Activated naive CD4-positive, alpha-beta T cell treated with anti-CD3 and anti-CD28 coated beads, Interleukin-2, amount 50 U/mL, for 24 hours (primary cell): ENCODE measurements around the gene MRPL41.
"Not testable (repeated sequence)": the region's sequence is repeated elsewhere in the genome, so short reads cannot be mapped to it uniquely, and the experiment has no call there.

ENCODE experiments used
- H3K27ac Mint-ChIP-seq: one replicate; pipeline ENCODE4 v1.8.0; 2021; ENCODE audit warnings: mild to moderate bottlenecking, mixed read lengths
- H3K27me3 Mint-ChIP-seq: one replicate; pipeline ENCODE4 v1.8.0; 2021; ENCODE audit warnings: mixed read lengths
- H3K36me3 Mint-ChIP-seq: one replicate; pipeline ENCODE4 v1.8.0; 2021; ENCODE audit warnings: mixed read lengths
- H3K4me1 Mint-ChIP-seq: one replicate; pipeline ENCODE4 v1.8.0; 2021; ENCODE audit warnings: mixed read lengths
- H3K4me3 Mint-ChIP-seq: one replicate; pipeline ENCODE4 v1.8.0; 2021; ENCODE audit warnings: mild to moderate bottlenecking, mixed read lengths
- H3K9me3 Mint-ChIP-seq: one replicate; pipeline ENCODE4 v1.8.0; 2021; ENCODE audit warnings: mixed read lengths

The MRPL41 gene

DNA sequence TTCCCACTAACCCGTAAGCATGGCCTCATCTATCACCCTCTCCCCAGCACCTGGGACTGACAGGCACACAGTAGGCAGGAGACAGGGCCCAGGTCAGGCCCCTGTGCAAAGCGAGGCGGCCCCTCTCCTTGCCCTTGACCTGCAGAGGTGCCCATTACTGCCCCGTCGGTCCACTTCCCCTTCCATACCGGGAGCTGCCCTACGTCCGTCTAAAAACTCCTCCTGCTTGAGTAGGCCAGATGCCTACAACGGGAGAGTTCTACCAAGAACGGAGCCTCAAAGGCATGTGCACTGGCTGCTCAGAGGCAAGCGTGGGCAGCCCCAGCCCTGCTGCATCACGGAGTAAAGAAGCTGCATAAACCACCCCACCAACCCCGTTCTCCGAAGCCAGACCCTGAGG is 31.7 kb downstream of the MRPL41 start:
- Mint-ChIP-seq H3K36me3 (peaks cover 8% of the 10 kb centered on the region), H3K4me3 (no peak overlapping the region), H3K4me1 (peaks cover 6% of the 10 kb centered on the region)

DNA sequence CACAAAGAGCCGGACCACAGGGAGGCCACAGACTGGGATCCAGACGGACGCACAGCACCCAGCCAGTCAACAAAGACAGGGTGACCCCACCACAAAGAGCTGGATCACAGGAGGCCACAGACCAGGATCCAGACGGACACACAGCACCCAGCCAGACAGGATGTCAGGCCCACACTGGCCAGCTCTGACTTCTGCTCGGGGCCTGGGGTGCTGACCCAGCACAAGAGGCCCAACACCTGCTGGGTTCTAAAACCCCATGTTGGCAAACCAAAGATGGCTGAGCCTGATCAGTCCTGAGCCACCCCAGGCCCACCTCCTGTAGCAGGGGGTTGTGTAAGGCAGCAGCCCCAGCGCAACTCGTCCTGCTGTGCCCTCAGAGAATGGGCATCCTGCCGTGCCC is 32.3 kb downstream of the MRPL41 start:
- Mint-ChIP-seq H3K27me3 (no peaks in the 10 kb centered on the region), H3K36me3 (peaks cover 8% of the 10 kb centered on the region), H3K9me3 (no peaks in the 10 kb centered on the region), H3K27ac (no peak overlapping the region), H3K4me1 (peaks cover 6% of the 10 kb centered on the region), H3K4me3 (no peak overlapping the region)

More for the DNA sequence above, 31.7 kb downstream of the MRPL41 start:
- Mint-ChIP-seq H3K9me3 (no peaks in the 10 kb centered on the region), H3K27ac (no peak overlapping the region), H3K27me3 (no peaks in the 10 kb centered on the region)

DNA sequence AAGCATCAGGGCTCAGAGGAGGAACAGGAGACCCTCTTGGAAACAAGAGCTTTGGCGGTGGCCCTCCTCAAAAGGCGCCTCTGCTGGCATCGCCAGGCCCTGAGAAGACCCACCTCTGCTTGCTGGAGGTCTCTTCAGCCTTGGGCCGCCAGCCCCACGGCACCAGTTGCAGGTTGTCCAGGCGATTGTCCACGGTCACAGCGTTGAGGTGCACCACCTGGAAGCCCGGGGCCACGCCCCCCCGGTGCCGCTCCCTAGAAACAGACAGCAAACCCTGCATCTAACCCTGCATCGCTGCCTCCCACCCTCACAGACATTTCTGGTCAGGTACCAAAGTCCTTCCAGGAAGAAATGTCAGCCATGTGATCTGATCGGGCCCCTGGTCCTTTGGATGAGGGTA is 35.2 kb downstream of the MRPL41 start:
- Mint-ChIP-seq H3K4me3 (no peak overlapping the region), H3K4me1 (peaks cover 10% of the 10 kb centered on the region), H3K36me3 (peaks cover 10% of the 10 kb centered on the region), H3K9me3 (no peaks in the 10 kb centered on the region), H3K27ac (no peak overlapping the region), H3K27me3 (no peaks in the 10 kb centered on the region)

DNA sequence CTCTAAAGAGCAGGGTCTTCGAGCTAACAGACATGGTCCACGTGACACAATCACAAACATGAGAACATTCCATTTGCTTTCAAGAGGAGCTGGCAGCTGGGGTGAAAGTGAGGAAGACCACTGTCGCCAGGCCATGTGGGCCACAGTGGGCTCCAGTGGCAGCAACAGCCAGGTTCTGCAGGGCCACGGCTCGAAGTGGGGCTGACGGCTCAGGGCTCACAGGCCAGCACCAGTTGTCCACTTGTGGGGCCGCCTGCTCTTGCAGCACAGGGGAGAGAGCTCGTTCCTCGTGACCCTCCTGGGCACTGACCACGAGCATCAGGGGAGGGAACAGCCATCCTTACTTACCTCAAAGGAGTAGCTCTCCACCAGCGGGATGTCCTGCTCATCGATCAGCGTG is 36.6 kb downstream of the MRPL41 start:
- H3K36me3 Mint-ChIP-seq: peaks cover 10% of the 10 kb centered on the region
- peaks cover 10% of the 10 kb centered on the region for H3K4me1 Mint-ChIP-seq
- no peaks in the 10 kb centered on the region for H3K27me3 Mint-ChIP-seq
- H3K4me3 Mint-ChIP-seq: peak overlapping the region; percentile 89
- H3K9me3 Mint-ChIP-seq: no peaks in the 10 kb centered on the region
- H3K27ac Mint-ChIP-seq: no peak overlapping the region

DNA sequence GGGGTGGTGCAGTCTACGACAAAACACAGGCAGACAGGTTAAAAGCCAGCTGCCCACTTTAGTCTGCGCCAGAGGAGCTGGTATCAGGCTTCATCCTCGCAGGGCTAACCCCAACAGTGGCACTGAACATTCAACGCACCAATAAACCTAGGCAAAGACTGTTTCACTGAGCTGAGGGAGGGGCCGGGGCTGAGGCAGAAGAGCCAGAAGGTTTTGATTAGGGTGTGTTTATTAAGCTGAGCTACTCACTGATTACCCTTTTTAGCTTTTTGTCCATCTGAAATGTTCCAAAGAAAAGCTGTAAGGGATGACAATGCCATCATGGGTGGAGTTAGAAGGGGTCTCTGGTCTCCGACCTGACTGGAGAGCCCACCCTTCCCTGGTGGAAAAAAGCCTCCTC is 37.2 kb downstream of the MRPL41 start:
- Mint-ChIP-seq H3K36me3 (peaks cover 10% of the 10 kb centered on the region), H3K4me3 (peak overlapping the region; percentile 89), H3K27ac (no peak overlapping the region), H3K4me1 (peaks cover 10% of the 10 kb centered on the region), H3K9me3 (no peaks in the 10 kb centered on the region), H3K27me3 (no peaks in the 10 kb centered on the region)

DNA sequence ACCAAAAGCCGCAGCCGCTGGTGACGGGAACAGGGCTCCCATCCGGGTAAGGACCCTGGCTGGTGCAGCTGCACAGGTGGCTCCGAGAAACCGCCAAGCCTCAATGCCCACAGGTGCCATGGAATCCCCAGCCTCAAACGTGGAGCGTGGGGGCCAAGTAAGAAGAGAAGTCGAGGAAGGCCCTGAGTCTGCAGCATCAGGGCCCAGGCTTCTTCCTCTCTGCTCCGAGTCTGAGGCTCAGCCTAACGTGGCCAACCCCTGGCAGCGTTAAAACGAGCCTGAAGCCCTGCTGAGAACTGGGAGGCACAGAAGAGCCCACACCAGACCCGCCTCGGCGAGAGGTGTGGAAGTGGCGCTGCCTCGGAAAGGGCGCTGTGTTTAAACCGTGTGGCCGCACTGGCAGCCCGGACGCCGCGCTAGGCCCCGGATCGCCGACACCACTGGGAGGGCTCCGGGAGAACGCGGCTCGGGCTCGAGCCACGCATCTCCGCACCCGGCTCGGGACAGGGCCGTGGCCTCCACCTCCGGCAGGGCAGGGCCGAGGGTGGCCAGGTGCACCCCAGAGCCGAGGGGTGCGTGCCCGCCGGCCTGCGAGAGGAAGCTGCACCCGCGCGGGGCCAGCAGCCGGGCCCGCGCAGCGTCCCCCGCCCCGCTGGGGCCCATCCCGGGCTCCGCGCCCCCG is 37.9 kb downstream of the MRPL41 start:
- Mint-ChIP-seq H3K9me3 (no peaks in the 10 kb centered on the region), H3K27ac (peak overlapping the region; percentile 62)

DNA sequence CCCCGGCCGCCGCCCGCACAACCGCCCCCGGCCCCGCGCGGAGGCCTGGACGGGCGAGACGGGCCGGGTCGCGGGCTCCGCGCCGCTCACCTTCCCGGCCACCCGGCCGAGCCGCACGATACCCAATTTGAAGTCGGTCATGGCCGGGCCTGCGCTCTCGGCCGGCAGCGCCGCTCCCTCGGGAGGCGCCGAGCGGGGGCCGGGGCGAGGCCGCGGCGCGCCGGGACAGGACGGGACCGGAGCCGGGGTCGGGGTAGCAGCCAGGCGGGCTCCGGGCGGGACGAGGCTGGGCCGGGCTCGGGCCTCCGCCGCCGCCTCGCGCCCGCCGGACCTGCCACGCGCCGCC is 38.4 kb downstream of the MRPL41 start:
- peaks cover 10% of the 10 kb centered on the region for H3K36me3 Mint-ChIP-seq
- H3K9me3 Mint-ChIP-seq: no peaks in the 10 kb centered on the region
- no peak overlapping the region for H3K27ac Mint-ChIP-seq
- H3K4me1 Mint-ChIP-seq: peaks cover 10% of the 10 kb centered on the region
- no peak overlapping the region for H3K4me3 Mint-ChIP-seq
- H3K27me3 Mint-ChIP-seq: no peaks in the 10 kb centered on the region

More for the DNA sequence above, 37.9 kb downstream of the MRPL41 start:
- Mint-ChIP-seq H3K27me3 (no peaks in the 10 kb centered on the region), H3K36me3 (peaks cover 10% of the 10 kb centered on the region), H3K4me1 (peaks cover 10% of the 10 kb centered on the region), H3K4me3 (peak overlapping the region; percentile 89)

DNA sequence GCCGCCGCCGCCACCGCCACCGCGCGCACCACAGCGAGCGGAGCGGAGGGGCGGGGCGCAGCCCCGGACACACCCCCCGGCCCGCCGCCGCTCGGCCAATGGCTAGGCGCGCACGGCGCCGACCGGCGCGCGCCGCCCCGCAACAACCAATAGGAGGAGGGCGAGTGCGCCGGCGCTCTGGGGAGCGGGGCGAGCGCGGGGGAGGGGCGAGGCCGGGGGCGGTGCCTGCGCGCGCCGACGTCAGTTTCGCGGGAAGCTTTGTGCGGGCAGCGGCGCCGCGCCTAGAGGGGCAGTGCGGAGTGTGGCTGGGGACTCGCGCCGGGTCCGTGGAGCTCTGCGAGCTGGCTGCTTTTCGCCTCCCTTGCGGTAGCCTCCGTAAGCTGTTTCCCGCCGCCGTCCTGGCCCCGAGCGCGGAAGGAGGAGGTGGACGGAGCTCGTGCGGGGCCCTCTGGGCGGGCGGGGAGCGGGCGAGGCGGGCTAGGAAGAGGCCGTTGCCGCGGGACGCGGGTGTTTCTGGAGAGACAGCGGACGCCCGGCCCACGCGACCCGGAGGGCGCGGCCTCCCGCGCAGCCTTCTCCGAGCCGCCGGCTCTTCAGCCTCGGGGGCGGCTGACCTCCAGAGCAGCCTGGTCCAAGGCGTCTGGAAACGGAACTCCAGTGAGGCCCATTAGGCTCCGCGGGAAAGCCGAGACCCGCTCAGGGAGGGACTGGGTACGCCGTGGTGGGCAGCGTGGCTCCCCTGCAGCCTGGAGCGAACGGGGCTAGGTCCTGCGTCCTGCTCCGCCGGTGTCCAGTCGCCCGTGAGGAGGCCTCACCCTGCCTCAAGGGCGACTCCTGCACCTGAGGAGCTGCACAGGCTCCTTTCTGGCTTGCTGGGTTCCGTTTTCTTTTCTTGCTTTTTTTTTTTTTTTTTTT is 39.0 kb downstream of the MRPL41 start, which contains the start of gene ZMYND19:
Gene ZMYND19, minus strand, starts transcription at position 44 of the 915 bp plus-strand sequence. CDS start 249 bp downstream, outside the sequence.
- H3K27me3 Mint-ChIP-seq: no peaks in the 10 kb centered on the region
- no peaks in the 10 kb centered on the region for H3K9me3 Mint-ChIP-seq
- H3K27ac Mint-ChIP-seq: peak within 1 kb of the TSS; percentile 97
- H3K36me3 Mint-ChIP-seq: peaks cover 10% of the 10 kb centered on the region
- peak within 1 kb of the TSS; percentile 97 for H3K4me3 Mint-ChIP-seq
- H3K4me1 Mint-ChIP-seq: peaks cover 10% of the 10 kb centered on the region

DNA sequence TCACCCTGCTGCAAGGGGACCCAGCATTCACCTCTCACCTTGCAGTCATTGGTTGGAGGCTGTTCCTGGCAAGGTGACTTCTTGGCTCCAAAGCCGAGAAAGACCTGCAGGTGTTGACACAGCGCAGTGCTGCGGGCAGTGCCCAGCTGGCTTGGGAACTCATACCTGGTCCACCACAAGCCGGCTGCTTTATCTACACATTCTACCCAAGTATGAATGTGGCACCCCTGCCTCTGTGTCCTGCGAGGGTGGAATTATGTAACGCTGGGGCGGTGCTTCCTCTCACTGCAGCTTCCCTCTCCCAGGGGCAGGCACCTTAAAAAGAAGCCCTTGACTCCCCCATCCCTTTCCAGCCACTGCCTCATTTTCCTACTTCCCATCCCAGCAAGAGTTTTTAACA is 41.1 kb downstream of the MRPL41 start:
- Mint-ChIP-seq H3K27me3 (no peaks in the 10 kb centered on the region), H3K4me1 (peaks cover 8% of the 10 kb centered on the region), H3K9me3 (no peaks in the 10 kb centered on the region), H3K4me3 (peak overlapping the region; percentile 55), H3K36me3 (peaks cover 4% of the 10 kb centered on the region), H3K27ac (no peak overlapping the region)

DNA sequence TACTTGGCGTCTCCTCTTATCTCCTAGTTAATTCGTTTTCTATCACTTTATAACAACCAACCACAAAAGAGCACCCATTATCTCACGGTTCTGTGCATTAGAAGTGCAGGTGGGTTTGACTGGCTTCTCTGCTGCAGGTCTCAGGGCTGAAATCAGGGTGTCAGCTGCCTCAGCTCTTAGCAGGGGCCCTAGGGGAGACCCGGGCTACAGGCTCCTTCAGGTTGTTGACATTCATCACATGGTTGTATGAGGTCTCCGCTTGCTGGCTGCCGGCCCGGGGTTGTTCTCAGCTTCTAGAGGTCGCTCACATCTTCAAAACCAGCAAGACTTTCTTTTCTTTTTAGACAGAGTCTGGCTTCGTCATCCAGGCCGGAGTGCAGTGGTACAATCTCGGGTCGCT is 41.5 kb downstream of the MRPL41 start:
- peak overlapping the region; percentile 55 for H3K4me3 Mint-ChIP-seq
- H3K9me3 Mint-ChIP-seq: no peaks in the 10 kb centered on the region
- H3K27me3 Mint-ChIP-seq: no peaks in the 10 kb centered on the region
- peaks cover 5% of the 10 kb centered on the region for H3K4me1 Mint-ChIP-seq
- H3K36me3 Mint-ChIP-seq: peaks cover 1% of the 10 kb centered on the region
- H3K27ac Mint-ChIP-seq: no peak overlapping the region

DNA sequence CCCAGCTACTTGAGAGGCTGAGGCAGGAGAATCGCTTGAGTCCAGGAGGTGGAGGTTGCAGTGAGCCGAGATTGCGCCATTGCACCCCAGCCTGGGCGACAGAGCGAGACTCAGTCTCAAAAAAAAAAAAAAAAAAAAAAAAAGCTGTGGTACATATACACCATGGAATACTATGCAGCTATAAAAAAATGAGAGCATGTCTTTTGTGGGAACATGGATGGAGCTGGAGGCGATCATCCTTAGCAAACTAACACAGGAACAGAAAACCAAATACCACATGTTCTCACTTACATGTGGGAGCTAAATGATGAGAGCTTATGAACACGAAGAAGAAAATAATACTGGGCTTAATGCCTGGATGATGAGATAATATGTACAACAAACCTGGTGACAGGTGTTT is 44.9 kb downstream of the MRPL41 start:
- H3K27me3 Mint-ChIP-seq, H3K9me3 Mint-ChIP-seq, H3K27ac Mint-ChIP-seq, H3K4me1 Mint-ChIP-seq, H3K4me3 Mint-ChIP-seq, H3K36me3 Mint-ChIP-seq: not testable (repeated sequence)

DNA sequence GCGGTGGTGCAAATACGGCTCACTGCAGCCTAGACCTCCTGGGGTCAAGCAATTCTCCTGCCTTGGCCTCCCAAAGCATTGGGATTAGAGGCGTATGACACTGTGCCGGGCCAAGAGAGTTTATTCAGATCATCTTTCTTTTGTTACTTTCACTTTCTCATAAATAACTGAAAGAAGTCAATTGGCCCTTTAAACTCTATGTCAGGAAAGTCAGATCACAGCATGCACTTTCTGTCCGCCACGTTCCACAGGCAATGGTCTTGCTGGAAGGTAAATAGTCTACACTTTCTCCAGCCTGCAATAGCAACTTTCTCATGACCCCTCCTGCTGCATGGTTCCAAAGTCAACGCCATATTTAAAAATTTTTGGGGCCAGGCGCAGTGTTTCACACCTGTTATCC is 47.3 kb downstream of the MRPL41 start:
- H3K27me3 Mint-ChIP-seq: no peaks in the 10 kb centered on the region
- peaks cover 5% of the 10 kb centered on the region for H3K4me1 Mint-ChIP-seq
- H3K9me3 Mint-ChIP-seq: no peaks in the 10 kb centered on the region
- no peak overlapping the region for H3K27ac Mint-ChIP-seq
- H3K36me3 Mint-ChIP-seq: no peaks in the 10 kb centered on the region
- H3K4me3 Mint-ChIP-seq: no peak overlapping the region
